Neural crest cell (in vitro differentiated cells): Measurements from ENCODE around the gene AKT3. TPM values are rescaled to one million over a fixed set of nuclear protein-coding genes. Genes with fewer than 3 reads are reported as not detected.

Experiments
- DNase-seq: peaks from one replicate; pipeline ENCODE4 v3.0.0; 2021; ENCODE audit warnings: low read depth, mixed read lengths, low spot score
- H3K27ac Mint-ChIP-seq: one replicate; pipeline ENCODE4 v1.8.0; 2021; ENCODE audit warnings: mild to moderate bottlenecking, mixed read lengths; ENCODE audit not compliant: unreplicated experiment
- H3K27me3 Mint-ChIP-seq: 2 replicates; pipeline ENCODE4 v1.8.0; 2021; ENCODE audit warnings: low read depth, mild to moderate bottlenecking, mixed read lengths
- H3K36me3 Mint-ChIP-seq: 2 replicates; pipeline ENCODE4 v1.8.0; 2021; ENCODE audit warnings: low read depth, mild to moderate bottlenecking, mixed read lengths
- H3K4me1 Mint-ChIP-seq: 2 replicates; pipeline ENCODE4 v1.8.0; 2021; ENCODE audit warnings: mixed read lengths
- H3K4me3 Mint-ChIP-seq: one replicate; pipeline ENCODE4 v1.8.0; 2021; ENCODE audit warnings: mild to moderate bottlenecking, mixed read lengths
- H3K9me3 Mint-ChIP-seq: 2 replicates; pipeline ENCODE4 v1.8.0; 2021; ENCODE audit warnings: mixed read lengths
- total RNA-seq: library from RNA; stranded (reverse); gene quantifications from 2 replicates; pipeline ENCODE4 v1.2.1, GENCODE V29; 2021
- TF ChIP-seq, protein P1 (sequence below): fragments of 200-600 bp; sonication (generic); conservative IDR thresholded peaks from 2 replicates; pipeline ENCODE4 v1.5.0; 2021; ENCODE audit warnings: antibody characterized with exemption, mild to moderate bottlenecking

The AKT3 gene
- total RNA-seq, 1 donor from 2014 or later = 38.2 TPM

DNA sequence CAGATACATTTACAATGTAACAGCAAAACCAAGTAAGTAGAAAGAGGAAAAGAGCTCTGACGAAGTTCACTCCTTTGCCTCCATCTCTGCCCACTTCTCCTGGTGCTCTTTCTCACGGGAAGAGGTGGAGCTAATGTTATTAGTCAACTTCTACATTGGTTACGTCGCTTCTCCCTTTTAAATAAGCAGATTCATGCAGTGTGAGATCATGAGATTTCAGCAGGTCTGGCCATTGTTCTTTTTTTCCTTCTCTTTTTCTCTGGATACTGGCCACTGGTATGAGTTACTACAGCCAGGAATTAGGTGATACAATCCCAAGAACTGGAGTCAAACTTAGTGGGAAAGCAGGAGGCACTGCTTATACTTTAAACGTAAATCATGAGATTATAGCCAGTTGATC lies 207.1 kb downstream of the AKT3 start:
- Mint-ChIP-seq H3K27ac (no peak overlapping the region), H3K4me3 (no peak overlapping the region), H3K36me3 (peaks cover 30% of the 10 kb centered on the region), H3K4me1 (no peaks in the 10 kb centered on the region), H3K9me3 (peaks cover 13% of the 10 kb centered on the region), H3K27me3 (no peaks in the 10 kb centered on the region)
- no peak for DNase-seq
- TF ChIP-seq, protein P1, sequence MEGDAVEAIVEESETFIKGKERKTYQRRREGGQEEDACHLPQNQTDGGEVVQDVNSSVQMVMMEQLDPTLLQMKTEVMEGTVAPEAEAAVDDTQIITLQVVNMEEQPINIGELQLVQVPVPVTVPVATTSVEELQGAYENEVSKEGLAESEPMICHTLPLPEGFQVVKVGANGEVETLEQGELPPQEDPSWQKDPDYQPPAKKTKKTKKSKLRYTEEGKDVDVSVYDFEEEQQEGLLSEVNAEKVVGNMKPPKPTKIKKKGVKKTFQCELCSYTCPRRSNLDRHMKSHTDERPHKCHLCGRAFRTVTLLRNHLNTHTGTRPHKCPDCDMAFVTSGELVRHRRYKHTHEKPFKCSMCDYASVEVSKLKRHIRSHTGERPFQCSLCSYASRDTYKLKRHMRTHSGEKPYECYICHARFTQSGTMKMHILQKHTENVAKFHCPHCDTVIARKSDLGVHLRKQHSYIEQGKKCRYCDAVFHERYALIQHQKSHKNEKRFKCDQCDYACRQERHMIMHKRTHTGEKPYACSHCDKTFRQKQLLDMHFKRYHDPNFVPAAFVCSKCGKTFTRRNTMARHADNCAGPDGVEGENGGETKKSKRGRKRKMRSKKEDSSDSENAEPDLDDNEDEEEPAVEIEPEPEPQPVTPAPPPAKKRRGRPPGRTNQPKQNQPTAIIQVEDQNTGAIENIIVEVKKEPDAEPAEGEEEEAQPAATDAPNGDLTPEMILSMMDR = no peak

DNA sequence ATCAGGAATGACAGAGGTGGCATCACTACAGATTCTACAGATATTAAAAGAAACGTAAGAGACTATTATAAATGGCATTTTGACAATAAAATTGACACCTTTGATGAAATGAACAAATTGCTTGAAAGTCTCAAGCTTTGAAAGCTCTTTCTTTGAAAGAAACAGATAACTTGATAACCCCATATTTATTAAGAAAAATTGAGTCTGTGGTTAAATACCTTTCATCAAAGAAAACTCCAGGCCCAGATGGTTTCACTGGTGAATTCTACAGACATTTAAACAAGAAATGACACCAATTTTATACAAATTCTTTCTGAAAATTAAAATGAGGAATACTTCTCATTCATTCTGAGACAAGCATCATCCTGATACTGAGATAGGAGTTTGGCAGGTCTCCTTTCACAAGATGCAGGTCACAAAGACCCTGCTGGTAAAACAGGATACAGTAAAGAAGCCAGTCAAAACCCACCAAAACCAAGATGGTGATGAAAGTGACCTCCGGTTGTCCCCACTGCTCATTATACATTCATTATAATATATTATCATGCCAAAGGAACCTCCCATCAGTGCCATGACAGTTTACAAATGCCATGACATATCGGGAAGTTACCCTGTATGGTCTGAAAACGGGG lies 210.9 kb downstream of the AKT3 start:
- H3K4me1 Mint-ChIP-seq = no peaks in the 10 kb centered on the region
- TF ChIP-seq, protein P1 = no peak
- H3K9me3 Mint-ChIP-seq = peaks cover 14% of the 10 kb centered on the region
- no peaks in the 10 kb centered on the region for H3K27me3 Mint-ChIP-seq
- no peak for DNase-seq
- H3K36me3 Mint-ChIP-seq = peaks cover 25% of the 10 kb centered on the region
- no peak overlapping the region for H3K27ac Mint-ChIP-seq
- H3K4me3 Mint-ChIP-seq = no peak overlapping the region

DNA sequence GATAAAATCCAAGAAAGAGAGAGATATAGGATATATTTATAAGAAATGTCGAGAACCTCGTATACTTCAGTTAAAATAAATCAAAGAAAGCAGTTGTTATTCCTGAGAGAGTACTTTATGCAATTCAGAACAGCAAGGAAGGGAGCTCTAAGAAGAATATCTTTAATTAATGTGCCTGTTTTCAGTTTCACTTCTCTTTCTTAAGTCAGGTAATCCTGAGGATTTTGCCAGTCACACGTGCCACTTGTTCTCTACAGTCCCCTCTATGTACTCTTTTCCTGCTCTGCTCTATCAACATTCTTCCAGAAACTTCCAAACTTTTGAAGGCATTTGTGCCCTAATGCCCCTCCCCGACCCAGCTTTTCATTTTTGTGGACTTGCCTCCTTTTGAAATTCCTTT lies 211.9 kb downstream of the AKT3 start:
- H3K27ac Mint-ChIP-seq = no peak overlapping the region
- H3K36me3 Mint-ChIP-seq = peaks cover 30% of the 10 kb centered on the region
- no peak overlapping the region for H3K4me3 Mint-ChIP-seq
- TF ChIP-seq, protein P1 = no peak
- H3K9me3 Mint-ChIP-seq = peaks cover 14% of the 10 kb centered on the region
- H3K4me1 Mint-ChIP-seq = no peaks in the 10 kb centered on the region
- no peaks in the 10 kb centered on the region for H3K27me3 Mint-ChIP-seq
- DNase-seq = no peak

DNA sequence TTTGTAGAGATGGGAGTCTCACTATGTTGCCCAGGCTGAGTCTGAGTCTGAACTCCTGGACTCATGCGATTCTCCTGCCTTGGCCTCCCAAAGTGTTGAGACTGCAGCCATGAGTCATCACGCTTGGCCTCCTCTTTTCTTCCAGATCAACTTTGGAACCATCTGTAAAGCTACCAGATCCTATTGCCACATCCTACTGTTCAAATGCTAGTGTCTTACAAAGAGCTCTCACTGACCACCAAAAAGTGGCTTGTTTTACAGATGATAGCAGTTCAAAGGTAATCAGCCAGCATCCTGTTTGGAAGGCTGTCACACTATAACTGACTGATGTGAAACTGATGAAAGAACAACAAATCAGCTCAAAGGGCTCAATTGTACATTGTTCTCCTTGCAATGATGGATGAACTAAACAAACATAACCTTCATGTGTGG lies 221.6 kb downstream of the AKT3 start:
- no peak for DNase-seq
- no peak overlapping the region for H3K4me3 Mint-ChIP-seq
- no peaks in the 10 kb centered on the region for H3K27me3 Mint-ChIP-seq
- H3K9me3 Mint-ChIP-seq = peaks cover 15% of the 10 kb centered on the region
- H3K4me1 Mint-ChIP-seq = peaks cover 3% of the 10 kb centered on the region
- peaks cover 32% of the 10 kb centered on the region for H3K36me3 Mint-ChIP-seq
- H3K27ac Mint-ChIP-seq = no peak overlapping the region
- TF ChIP-seq, protein P1 = no peak

DNA sequence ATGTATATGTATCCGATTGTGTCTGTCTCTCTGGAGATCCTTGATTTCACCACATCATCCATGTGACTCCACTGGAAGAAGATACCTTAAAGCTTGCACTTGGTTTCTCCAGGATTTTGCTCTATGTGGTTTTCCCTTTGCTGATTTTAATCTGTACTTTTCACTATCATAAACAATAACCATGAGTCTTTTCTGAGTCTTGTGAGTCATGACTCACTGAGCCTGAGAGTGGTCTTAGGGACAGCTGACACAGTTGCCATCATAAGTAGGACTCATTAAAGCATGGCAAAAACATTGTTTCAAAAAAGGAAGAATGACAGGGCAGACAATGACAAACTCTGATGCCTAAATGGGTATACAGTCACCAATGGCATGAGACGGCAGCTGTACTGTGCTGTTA lies 226.2 kb downstream of the AKT3 start:
- peaks cover 35% of the 10 kb centered on the region for H3K36me3 Mint-ChIP-seq
- H3K4me1 Mint-ChIP-seq = peaks cover 3% of the 10 kb centered on the region
- H3K4me3 Mint-ChIP-seq = no peak overlapping the region
- peaks cover 8% of the 10 kb centered on the region for H3K9me3 Mint-ChIP-seq
- no peak for DNase-seq
- no peak overlapping the region for H3K27ac Mint-ChIP-seq
- no peaks in the 10 kb centered on the region for H3K27me3 Mint-ChIP-seq
- TF ChIP-seq, protein P1 = no peak
